SK-N-MC (cell line): Measurements from ENCODE around the gene HNRNPC.

Source experiments
- EZH2 ChIP-seq: fragments of 200-600 bp; sonication (generic); IDR thresholded peaks from one replicate; pipeline ENCODE4 v1.6.1; 2017; ENCODE audit warnings: antibody characterized with exemption
- POLR2AphosphoS5 ChIP-seq: IDR thresholded peaks from 2 replicates; pipeline ENCODE4 v1.6.1; 2012; ENCODE audit warnings: mild to moderate bottlenecking, low read depth, low read length, borderline replicate concordance

GRCh38 chr14:21205678-21206581 is 63.3 kb downstream of the HNRNPC start:
- no peak for TF ChIP-seq EZH2
- no peak; the same call in none of the 2 replicates for TF ChIP-seq POLR2AphosphoS5
